Osteocyte (in vitro differentiated cells): ENCODE results near the gene TMEM125. TPM values are rescaled to one million over a fixed set of nuclear protein-coding genes. Genes with fewer than 3 reads are reported as not detected.

ENCODE experiments used
- DNase-seq: peaks from one replicate; pipeline ENCODE4 v3.0.0; 2021; ENCODE audit warnings: mixed read lengths; ENCODE audit not compliant: unreplicated experiment; ENCODE audit errors: extremely low spot score
- H3K27ac Mint-ChIP-seq: one replicate; pipeline ENCODE4 v1.8.0; 2021; ENCODE audit warnings: mild to moderate bottlenecking, mixed read lengths; ENCODE audit not compliant: unreplicated experiment
- H3K27me3 Mint-ChIP-seq: one replicate; pipeline ENCODE4 v1.8.0; 2021; ENCODE audit warnings: mixed read lengths; ENCODE audit not compliant: unreplicated experiment
- H3K36me3 Mint-ChIP-seq: one replicate; pipeline ENCODE4 v1.8.0; 2021; ENCODE audit warnings: mixed read lengths; ENCODE audit not compliant: unreplicated experiment
- H3K4me1 Mint-ChIP-seq: one replicate; pipeline ENCODE4 v1.8.0; 2021; ENCODE audit warnings: mixed read lengths; ENCODE audit not compliant: unreplicated experiment
- H3K4me3 Mint-ChIP-seq: one replicate; pipeline ENCODE4 v1.8.0; 2021; ENCODE audit warnings: mild to moderate bottlenecking, moderate library complexity, mixed read lengths; ENCODE audit not compliant: unreplicated experiment
- H3K9me3 Mint-ChIP-seq: one replicate; pipeline ENCODE4 v1.8.0; 2021; ENCODE audit warnings: mixed read lengths; ENCODE audit not compliant: unreplicated experiment
- total RNA-seq: library from RNA; stranded (reverse); gene quantifications from 2 replicates; pipeline ENCODE4 v1.2.1, GENCODE V29; 2021
- TF ChIP-seq, protein P1 (sequence below): fragments of 200-600 bp; sonication (generic); IDR thresholded peaks from 2 replicates; pipeline ENCODE4 v1.5.0; 2021; ENCODE audit warnings: antibody characterized with exemption, mild to moderate bottlenecking, moderate library complexity

Gene TMEM125
- total RNA-seq, 1 donor from 2014 or later = not detected

DNA sequence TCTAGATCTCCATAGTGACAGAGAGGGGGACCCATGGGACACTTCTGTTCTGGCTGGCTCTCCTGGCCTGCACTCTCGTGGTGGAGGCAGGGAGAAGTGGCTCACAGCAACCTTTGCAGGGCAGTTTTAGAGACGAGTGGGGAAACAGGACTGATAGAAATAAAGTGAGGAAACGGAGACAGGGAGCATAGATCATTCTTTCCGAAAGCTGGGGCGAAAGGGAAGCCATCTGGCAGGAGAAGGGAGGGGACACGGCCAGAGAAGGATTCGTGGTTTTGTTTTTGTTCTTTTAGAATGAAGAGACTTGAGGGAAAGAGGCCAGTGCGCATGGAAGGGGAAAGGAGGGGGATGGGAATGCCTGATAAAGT is 34.5 kb downstream of the TMEM125 start:
- Mint-ChIP-seq H3K36me3 (no peaks in the 10 kb centered on the region), H3K4me3 (no peak overlapping the region), H3K4me1 (peaks cover 2% of the 10 kb centered on the region), H3K27me3 (no peaks in the 10 kb centered on the region), H3K27ac (no peak overlapping the region), H3K9me3 (no peaks in the 10 kb centered on the region)
- TF ChIP-seq, protein P1, sequence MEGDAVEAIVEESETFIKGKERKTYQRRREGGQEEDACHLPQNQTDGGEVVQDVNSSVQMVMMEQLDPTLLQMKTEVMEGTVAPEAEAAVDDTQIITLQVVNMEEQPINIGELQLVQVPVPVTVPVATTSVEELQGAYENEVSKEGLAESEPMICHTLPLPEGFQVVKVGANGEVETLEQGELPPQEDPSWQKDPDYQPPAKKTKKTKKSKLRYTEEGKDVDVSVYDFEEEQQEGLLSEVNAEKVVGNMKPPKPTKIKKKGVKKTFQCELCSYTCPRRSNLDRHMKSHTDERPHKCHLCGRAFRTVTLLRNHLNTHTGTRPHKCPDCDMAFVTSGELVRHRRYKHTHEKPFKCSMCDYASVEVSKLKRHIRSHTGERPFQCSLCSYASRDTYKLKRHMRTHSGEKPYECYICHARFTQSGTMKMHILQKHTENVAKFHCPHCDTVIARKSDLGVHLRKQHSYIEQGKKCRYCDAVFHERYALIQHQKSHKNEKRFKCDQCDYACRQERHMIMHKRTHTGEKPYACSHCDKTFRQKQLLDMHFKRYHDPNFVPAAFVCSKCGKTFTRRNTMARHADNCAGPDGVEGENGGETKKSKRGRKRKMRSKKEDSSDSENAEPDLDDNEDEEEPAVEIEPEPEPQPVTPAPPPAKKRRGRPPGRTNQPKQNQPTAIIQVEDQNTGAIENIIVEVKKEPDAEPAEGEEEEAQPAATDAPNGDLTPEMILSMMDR = no peak
- no peak for DNase-seq

DNA sequence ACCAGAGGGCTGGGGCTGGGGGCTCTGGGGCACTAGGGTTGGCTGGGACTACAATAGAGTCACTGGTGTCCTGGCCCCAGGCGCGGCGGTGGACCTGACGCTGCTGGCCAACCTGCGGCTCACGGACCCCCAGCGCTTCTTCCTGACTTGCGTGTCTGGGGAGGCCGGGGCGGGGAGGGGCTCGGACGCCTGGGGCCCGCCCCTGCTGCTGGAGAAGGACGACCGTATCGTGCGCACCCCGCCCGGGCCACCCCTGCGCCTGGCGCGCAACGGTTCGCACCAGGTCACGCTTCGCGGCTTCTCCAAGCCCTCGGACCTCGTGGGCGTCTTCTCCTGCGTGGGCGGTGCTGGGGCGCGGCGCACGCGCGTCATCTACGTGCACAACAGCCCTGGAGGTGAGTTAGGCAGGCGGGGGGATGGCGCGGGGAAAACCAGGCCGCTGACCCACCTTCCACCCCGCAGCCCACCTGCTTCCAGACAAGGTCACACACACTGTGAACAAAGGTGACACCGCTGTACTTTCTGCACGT is 35.1 kb downstream of the TMEM125 start:
- H3K27ac Mint-ChIP-seq = no peak overlapping the region
- H3K36me3 Mint-ChIP-seq = no peaks in the 10 kb centered on the region
- no peaks in the 10 kb centered on the region for H3K9me3 Mint-ChIP-seq
- no peak overlapping the region for H3K4me3 Mint-ChIP-seq
- peaks cover 2% of the 10 kb centered on the region for H3K4me1 Mint-ChIP-seq
- TF ChIP-seq, protein P1 = no peak
- H3K27me3 Mint-ChIP-seq = no peaks in the 10 kb centered on the region
- no peak for DNase-seq

DNA sequence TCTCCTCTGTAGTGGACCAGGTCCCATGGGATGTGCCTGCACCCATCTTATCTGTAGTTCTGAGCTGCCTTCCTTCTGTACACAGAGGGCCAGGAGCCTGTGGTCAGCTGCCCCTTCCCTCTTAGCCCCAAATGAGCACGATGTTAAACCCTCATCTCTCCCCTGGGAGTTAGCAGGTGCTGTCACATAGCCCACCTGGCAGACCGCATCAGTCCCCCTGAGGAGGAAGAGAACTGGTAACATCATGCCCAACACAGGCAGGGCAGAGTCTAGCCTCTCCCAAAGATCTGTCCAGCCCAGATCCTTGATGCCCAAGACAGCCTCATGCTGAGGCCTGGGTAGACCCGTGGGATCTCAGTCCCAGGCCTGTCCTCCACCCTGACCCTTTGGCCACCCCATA is 35.7 kb downstream of the TMEM125 start:
- H3K9me3 Mint-ChIP-seq = no peaks in the 10 kb centered on the region

DNA sequence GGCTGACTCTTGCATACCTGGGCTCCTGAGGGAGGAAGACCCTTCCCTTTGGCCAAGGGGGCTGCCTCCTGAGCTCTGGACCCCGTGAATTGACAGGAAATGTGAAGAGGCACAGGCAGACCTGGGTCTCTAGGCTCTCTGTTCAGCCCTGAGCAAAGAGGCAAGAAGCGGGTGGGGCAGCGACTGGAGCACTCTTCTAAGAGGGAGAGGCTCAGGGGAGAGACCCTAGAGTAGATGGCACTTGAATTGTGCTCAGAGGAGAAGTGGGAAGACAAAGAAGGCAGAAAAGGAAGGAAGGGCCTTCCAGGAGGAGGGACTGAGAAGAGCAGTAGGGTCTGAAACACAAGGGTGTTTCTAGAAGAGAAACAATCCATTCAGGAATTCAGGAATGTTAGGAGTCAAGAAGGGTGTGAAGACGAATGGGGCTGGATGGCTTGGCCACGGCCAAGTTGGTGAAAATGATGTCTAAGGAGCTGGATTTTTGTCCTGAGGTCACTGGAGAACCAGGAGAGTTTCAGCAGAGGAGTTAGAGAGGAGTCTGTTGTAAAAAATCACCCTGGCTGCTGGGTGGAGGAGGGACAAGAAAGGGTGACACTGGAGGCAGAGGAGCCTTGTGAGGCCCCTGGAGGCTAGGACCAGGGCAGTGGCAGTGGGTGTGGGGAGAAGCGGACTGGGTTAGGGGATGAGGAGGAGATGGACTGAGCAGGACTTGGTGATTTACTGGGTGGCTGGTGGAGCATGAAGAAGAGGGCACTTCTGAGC is 36.3 kb downstream of the TMEM125 start:
- TF ChIP-seq, protein P1 = no peak
- peaks cover 2% of the 10 kb centered on the region for H3K4me1 Mint-ChIP-seq
- H3K9me3 Mint-ChIP-seq = no peaks in the 10 kb centered on the region
- no peak overlapping the region for H3K27ac Mint-ChIP-seq
- no peaks in the 10 kb centered on the region for H3K27me3 Mint-ChIP-seq
- no peak overlapping the region for H3K4me3 Mint-ChIP-seq
- H3K36me3 Mint-ChIP-seq = no peaks in the 10 kb centered on the region
- DNase-seq = no peak

More for the DNA sequence above, 35.7 kb downstream of the TMEM125 start:
- Mint-ChIP-seq H3K27ac (no peak overlapping the region), H3K4me1 (peaks cover 2% of the 10 kb centered on the region), H3K4me3 (no peak overlapping the region), H3K27me3 (no peaks in the 10 kb centered on the region), H3K36me3 (no peaks in the 10 kb centered on the region)
- DNase-seq = no peak
- TF ChIP-seq, protein P1 = no peak

DNA sequence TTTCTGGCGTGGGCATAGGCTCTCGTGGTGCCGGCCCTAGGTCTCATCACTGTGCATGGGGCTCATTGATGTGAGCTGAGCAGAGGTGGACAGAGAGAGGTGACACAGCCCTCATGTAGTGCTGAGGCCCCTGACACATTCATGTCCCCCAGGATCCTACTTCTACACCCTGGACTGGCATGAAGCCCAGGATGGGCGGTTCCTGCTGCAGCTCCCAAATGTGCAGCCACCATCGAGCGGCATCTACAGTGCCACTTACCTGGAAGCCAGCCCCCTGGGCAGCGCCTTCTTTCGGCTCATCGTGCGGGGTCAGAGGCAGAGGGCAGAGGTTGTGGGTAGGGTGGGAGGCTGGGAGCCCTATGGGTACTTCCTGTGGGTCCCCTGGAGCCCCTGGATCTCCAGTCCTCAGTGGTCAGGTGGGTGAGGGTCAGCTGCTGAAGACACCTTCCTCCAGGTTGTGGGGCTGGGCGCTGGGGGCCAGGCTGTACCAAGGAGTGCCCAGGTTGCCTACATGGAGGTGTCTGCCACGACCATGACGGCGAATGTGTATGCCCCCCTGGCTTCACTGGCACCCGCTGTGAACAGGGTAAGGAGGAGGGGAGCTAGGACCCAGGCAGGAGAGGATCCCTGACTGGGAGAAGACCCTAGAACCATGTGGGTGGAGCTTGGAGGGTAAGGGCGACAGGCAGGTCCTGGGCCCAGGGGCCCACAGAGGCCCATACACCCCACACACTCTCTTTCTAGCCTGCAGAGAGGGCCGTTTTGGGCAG is 37.1 kb downstream of the TMEM125 start:
- Mint-ChIP-seq H3K4me3 (no peak overlapping the region), H3K9me3 (no peaks in the 10 kb centered on the region), H3K36me3 (no peaks in the 10 kb centered on the region), H3K4me1 (peaks cover 2% of the 10 kb centered on the region), H3K27me3 (no peaks in the 10 kb centered on the region), H3K27ac (no peak overlapping the region)
- TF ChIP-seq, protein P1 = no peak
- DNase-seq = no peak
